CD4-positive, alpha-beta memory T cell (primary cell): ENCODE results near the gene PDZD4. TPM values are rescaled to one million over a fixed set of nuclear protein-coding genes. Genes with fewer than 3 reads are reported as not detected.
"Not testable (repeated sequence)": the region's sequence is repeated elsewhere in the genome, so short reads cannot be mapped to it uniquely, and the experiment has no call there.

ENCODE experiments used
- CTCF ChIA-PET: fragments of 350-600 bp; sonication (Branson Sonifier 250); formaldehyde crosslinking; loops from one replicate; lab custom pipeline; 2021; ENCODE audit warnings: inconsistent platforms; ENCODE audit not compliant: partially characterized antibody; lab: Charles Lee
- POLR2A ChIA-PET: fragments of 350-600 bp; sonication (Branson Sonifier 250); formaldehyde crosslinking; loops from one replicate; lab custom pipeline; 2021; ENCODE audit not compliant: partially characterized antibody; lab: Charles Lee
- DNase-seq, 5 donors: peaks; one replicate each; pipeline versions ENCODE4 v3.0.0 to v3.0.0-alpha.2; 2020 to 2022; ENCODE audit warnings: mixed read lengths in 1 of 5
- H3K27ac ChIP-seq: one replicate; pipeline ENCODE4 v1.7.0; 2013; ENCODE audit warnings: low read depth, low read length
- H3K27me3 ChIP-seq: 2 replicates; pipeline ENCODE4 v1.7.0; 2013; ENCODE audit warnings: mild to moderate bottlenecking, low read length, moderate library complexity; ENCODE audit not compliant: insufficient read depth
- H3K36me3 ChIP-seq: 2 replicates; pipeline ENCODE4 v1.7.0; 2013; ENCODE audit warnings: mild to moderate bottlenecking, low read length, moderate library complexity; ENCODE audit not compliant: insufficient read depth
- H3K4me1 ChIP-seq: 2 replicates; pipeline ENCODE4 v1.7.0; 2013; ENCODE audit warnings: mild to moderate bottlenecking, low read length, moderate library complexity; ENCODE audit not compliant: insufficient read depth
- H3K4me3 ChIP-seq, 2 donors: one replicate each; pipeline ENCODE4 v1.7.0; 2013; ENCODE audit warnings: low read length in 2 of 2, mild to moderate bottlenecking in 1 of 2
- H3K9me3 ChIP-seq, 2 donors: one replicate each; pipeline ENCODE4 v1.7.0; 2013; ENCODE audit warnings: low read length in 2 of 2, control low read depth in 1 of 2; ENCODE audit not compliant: control insufficient read depth in 1 of 2
- H3K27ac Mint-ChIP-seq, 7 donors: one replicate each; pipeline ENCODE4 v1.8.0; 2020 to 2021; ENCODE audit warnings: mixed read lengths in 7 of 7, mild to moderate bottlenecking in 6 of 7, inconsistent platforms in 3 of 7, moderate library complexity in 3 of 7
- H3K27me3 Mint-ChIP-seq, 2 donors: one replicate each; pipeline ENCODE4 v1.8.0; 2020 to 2021; ENCODE audit warnings: mixed read lengths in 2 of 2
- H3K36me3 Mint-ChIP-seq, 2 donors: one replicate each; pipeline ENCODE4 v1.8.0; 2020 to 2021; ENCODE audit warnings: mixed read lengths in 2 of 2, inconsistent platforms in 1 of 2, mild to moderate bottlenecking in 1 of 2
- H3K4me1 Mint-ChIP-seq, 4 donors: one replicate each; pipeline ENCODE4 v1.8.0; 2020 to 2021; ENCODE audit warnings: mixed read lengths in 4 of 4, mild to moderate bottlenecking in 1 of 4
- H3K4me3 Mint-ChIP-seq, 8 donors: one replicate each; pipeline ENCODE4 v1.8.0; 2020 to 2021; ENCODE audit warnings: mixed read lengths in 8 of 8, mild to moderate bottlenecking in 7 of 8, moderate library complexity in 6 of 8, inconsistent platforms in 3 of 8
- H3K9me3 Mint-ChIP-seq, 8 donors: one replicate each; pipeline ENCODE4 v1.8.0; 2020 to 2021; ENCODE audit warnings: mixed read lengths in 8 of 8, mild to moderate bottlenecking in 5 of 8, inconsistent platforms in 3 of 8, moderate library complexity in 1 of 8
- intact Hi-C: fragments of 100-400 bp; cut with micrococcal nuclease; formaldehyde crosslinking; loops from one replicate; pipeline ENCODE4 v1.15.1; 2023
- polyA plus RNA-seq, 2 donors: library from polyadenylated mRNA; unstranded; fragments of 300-500 nt; fragmentation: Illumina TruSeq; gene quantifications; one replicate each; pipeline ENCODE4 v1.2.3, GENCODE V29; 2021
- total RNA-seq, 2 experiments: library from RNA; stranded (reverse); gene quantifications; one replicate each; pipeline ENCODE4 v1.2.3, GENCODE V29; 2021

PDZD4 gene
- total and polyA plus RNA-seq, 4 experiments from 2014 or later, result 0.47 to 5.0 (median 3.5) TPM

GRCh38 chrX:153818064-153818463 is 12.3 kb downstream of the PDZD4 start:
- H3K27me3 Mint-ChIP-seq, H3K36me3 Mint-ChIP-seq, H3K9me3 ChIP-seq, H3K27ac ChIP-seq, H3K36me3 ChIP-seq, H3K27ac Mint-ChIP-seq, H3K4me3 ChIP-seq, H3K27me3 ChIP-seq, H3K9me3 Mint-ChIP-seq, DNase-seq: not testable (repeated sequence)
- ChIA-PET CTCF (interaction anchor here (1.3 kb wide), 1 partner anchor 129 kb away, joined by 3 read pairs; no protein-coding TSS in a partner anchor), POLR2A (interaction anchor here (2.9 kb wide), 1 partner anchor 107 kb away, joined by 10 read pairs; the partner anchor contains the start of gene ARHGAP4)
- peaks cover 56% of the 10 kb centered on the region for H3K4me1 ChIP-seq
- Mint-ChIP-seq H3K4me1 (peaks cover 31 to 61% (median 47%) of the 10 kb centered on the region in 4 donors), H3K4me3 (peak overlapping the region in 4 of 8 donors; percentile 7 to 59 (median 44))
- intact Hi-C loops, result loop anchor here (5.0 kb wide), 1 partner anchor 84 kb away; the partner anchor contains the start of gene AVPR2

GRCh38 chrX:153816831-153817690 is 13.3 kb downstream of the PDZD4 start:
- intact Hi-C loops, result loop anchor here (2.0 to 5.0 kb wide), 2 partner anchors 22 to 85 kb away; partner anchors contain the start of genes AVPR2, IDH3G and SSR4
- Mint-ChIP-seq H3K27me3 (no peaks in the 10 kb centered on the region), H3K27ac (peak overlapping the region; percentile 48 to 91 (median 77)), H3K4me1 (peaks cover 24 to 57% (median 40%) of the 10 kb centered on the region in 4 donors), H3K9me3 (peaks cover 0 to 2% (median 0%) of the 10 kb centered on the region in 8 donors), H3K36me3 (no peaks in the 10 kb centered on the region), H3K4me3 (peak overlapping the region; percentile 72 to 88 (median 76))
- H3K4me1 ChIP-seq, result peaks cover 48% of the 10 kb centered on the region
- ChIA-PET CTCF (interaction anchor here (1.0 kb wide), 1 partner anchor 39 kb away, joined by 3 read pairs; no protein-coding TSS in a partner anchor), POLR2A (interaction anchor here (1.3 to 2.9 kb wide), 2 partner anchors 108 to 110 kb away, joined by 4 to 10 read pairs; partner anchors contain the start of gene ARHGAP4)
- H3K4me3 ChIP-seq, result no peak overlapping the region
- DNase-seq, result peak; percentile 44 to 71 (median 49)
- no peaks in the 10 kb centered on the region for H3K9me3 ChIP-seq
- H3K27me3 ChIP-seq, result no peaks in the 10 kb centered on the region
- H3K27ac ChIP-seq, result no peak overlapping the region
- H3K36me3 ChIP-seq, result no peaks in the 10 kb centered on the region

- no peaks in the 10 kb centered on the region for H3K36me3 Mint-ChIP-seq
- peak overlapping the region in 2 of 8 donors; percentile 10 to 54 for H3K4me3 Mint-ChIP-seq
- peaks cover 17 to 36% (median 26%) of the 10 kb centered on the region in 4 donors for H3K4me1 Mint-ChIP-seq
- peaks cover 27% of the 10 kb centered on the region for H3K4me1 ChIP-seq
- H3K36me3 ChIP-seq, result no peaks in the 10 kb centered on the region
- H3K27ac ChIP-seq, result no peak overlapping the region
- H3K9me3 Mint-ChIP-seq, result peaks cover 0 to 4% (median 0%) of the 10 kb centered on the region in 8 donors
- CTCF ChIA-PET, result interaction anchor here (1.1 kb wide), 1 partner anchor 108 kb away, joined by 3 read pairs; no protein-coding TSS in a partner anchor
- H3K27me3 Mint-ChIP-seq, result no peaks in the 10 kb centered on the region
- DNase-seq, result no peak
- no peak overlapping the region for H3K4me3 ChIP-seq
- intact Hi-C loops, result loop anchor here (5.0 kb wide), 1 partner anchor 88 kb away; the partner anchor contains the start of gene AVPR2
- POLR2A ChIA-PET, result no interaction called here
- H3K27me3 ChIP-seq, result no peaks in the 10 kb centered on the region
- peak overlapping the region in 4 of 7 donors; percentile 19 to 53 (median 32) for H3K27ac Mint-ChIP-seq
- H3K9me3 ChIP-seq, result no peaks in the 10 kb centered on the region
These were observed 15.6 kb downstream of the PDZD4 start for GRCh38 chrX:153814591-153815315.

- Histone ChIP-seq H3K27ac (no peak overlapping the region), H3K4me1 (peaks cover 16% of the 10 kb centered on the region), H3K36me3 (no peaks in the 10 kb centered on the region), H3K9me3 (no peaks in the 10 kb centered on the region), H3K27me3 (no peaks in the 10 kb centered on the region), H3K4me3 (no peak overlapping the region)
- CTCF ChIA-PET, result no interaction called here
- Mint-ChIP-seq H3K27me3 (no peaks in the 10 kb centered on the region), H3K36me3 (no peaks in the 10 kb centered on the region), H3K4me1 (peaks cover 16 to 31% (median 23%) of the 10 kb centered on the region in 4 donors), H3K27ac (no peak overlapping the region), H3K4me3 (no peak overlapping the region), H3K9me3 (peaks cover 0 to 4% (median 0%) of the 10 kb centered on the region in 8 donors)
- POLR2A ChIA-PET, result no interaction called here
- no peak for DNase-seq
- intact Hi-C loops, result no loop called here
These were observed 17.2 kb downstream of the PDZD4 start for GRCh38 chrX:153813161-153813560.

GRCh38 chrX:153812220-153812619 is 18.1 kb downstream of the PDZD4 start:
- no peak overlapping the region for H3K4me3 Mint-ChIP-seq
- Histone ChIP-seq H3K4me3 (no peak overlapping the region), H3K9me3 (no peaks in the 10 kb centered on the region), H3K36me3 (no peaks in the 10 kb centered on the region), H3K4me1 (peaks cover 10% of the 10 kb centered on the region), H3K27ac (no peak overlapping the region), H3K27me3 (no peaks in the 10 kb centered on the region)
- peaks cover 13 to 26% (median 21%) of the 10 kb centered on the region in 4 donors for H3K4me1 Mint-ChIP-seq
- no peaks in the 10 kb centered on the region for H3K36me3 Mint-ChIP-seq
- peaks cover 0 to 4% (median 0%) of the 10 kb centered on the region in 8 donors for H3K9me3 Mint-ChIP-seq
- CTCF ChIA-PET, result interaction anchor here (0.5 kb wide), 1 partner anchor 241 kb away, joined by 4 read pairs; no protein-coding TSS in a partner anchor
- POLR2A ChIA-PET, result no interaction called here
- intact Hi-C loops, result no loop called here
- DNase-seq, result no peak
- no peaks in the 10 kb centered on the region for H3K27me3 Mint-ChIP-seq
- no peak overlapping the region for H3K27ac Mint-ChIP-seq

- Mint-ChIP-seq H3K27me3 (no peaks in the 10 kb centered on the region), H3K4me3 (no peak overlapping the region), H3K36me3 (peaks cover 0 to 2% of the 10 kb centered on the region in 2 donors), H3K9me3 (peaks cover 0 to 3% (median 0%) of the 10 kb centered on the region in 8 donors), H3K27ac (peak overlapping the region in 1 of 7 donors; percentile 30), H3K4me1 (peaks cover 0 to 4% (median 2%) of the 10 kb centered on the region in 4 donors)
- ChIA-PET POLR2A (no interaction called here), CTCF (no interaction called here)
- no peak overlapping the region for H3K4me3 ChIP-seq
- no peak for DNase-seq
- intact Hi-C loops, result no loop called here
- no peaks in the 10 kb centered on the region for H3K9me3 ChIP-seq
- H3K27me3 ChIP-seq, result no peaks in the 10 kb centered on the region
- no peak overlapping the region for H3K27ac ChIP-seq
- H3K36me3 ChIP-seq, result no peaks in the 10 kb centered on the region
- no peaks in the 10 kb centered on the region for H3K4me1 ChIP-seq
These were observed 22.4 kb downstream of the PDZD4 start for GRCh38 chrX:153807976-153808375.
